Keratinocyte (primary cell): ENCODE measurements around the gene EXD2. TPM values are rescaled to one million over a fixed set of nuclear protein-coding genes. Genes with fewer than 3 reads are reported as not detected.

Experiments used
- DNase-seq: peaks from one replicate; pipeline ENCODE4 v3.0.0-alpha.2; 2011; ENCODE audit warnings: low read depth, missing footprints, low spot score
- FAIRE-seq: peaks from 2 replicates; lab custom pipeline; 2011; peaks lifted over from hg19 to GRCh38; lab: Jason Lieb, UNC
- H2AFZ ChIP-seq: 2 replicates; pipeline ENCODE4 v1.6.0; 2012; ENCODE audit warnings: low read length, control low read depth, inconsistent platforms; ENCODE audit not compliant: control insufficient read depth
- H3K27ac ChIP-seq: 2 replicates; pipeline ENCODE4 v1.5.1; 2011; ENCODE audit warnings: low read length; ENCODE audit not compliant: control insufficient read depth, insufficient read depth
- H3K27me3 ChIP-seq: 3 replicates; pipeline ENCODE4 v1.6.0; 2011; ENCODE audit warnings: low read length; ENCODE audit not compliant: control insufficient read depth, insufficient read depth; ENCODE audit errors: extremely low read depth
- H3K36me3 ChIP-seq, 2 experiments: 2 replicates in 1 of 2; 3 replicates in 1 of 2; pipeline ENCODE4 v1.5.1; 2011; ENCODE audit warnings: low read length in 2 of 2, mild to moderate bottlenecking in 1 of 2; ENCODE audit not compliant: control insufficient read depth in 2 of 2, insufficient read depth in 2 of 2; ENCODE audit errors: extremely low read depth in 1 of 2
- H3K4me1 ChIP-seq: 3 replicates; pipeline ENCODE4 v1.5.1; 2011; ENCODE audit warnings: low read length; ENCODE audit not compliant: control insufficient read depth, insufficient read depth; ENCODE audit errors: extremely low read depth
- H3K4me2 ChIP-seq: 3 replicates; pipeline ENCODE4 v1.6.0; 2011; ENCODE audit warnings: low read depth, low read length; ENCODE audit not compliant: control insufficient read depth, insufficient read depth; ENCODE audit errors: extremely low read depth
- H3K4me3 ChIP-seq, 3 experiments: fragments of 200-600 bp in 1 of 3; sonication (generic) in 1 of 3; 2 replicates in 2 of 3; 3 replicates in 1 of 3; pipeline ENCODE4 v1.5.1; 2011 to 2016; ENCODE audit warnings: low read length in 3 of 3, mild to moderate bottlenecking in 3 of 3, control low read depth in 2 of 3, inconsistent platforms in 1 of 3, low read depth in 1 of 3, mixed read lengths in 1 of 3, mixed run types in 1 of 3, moderate library complexity in 1 of 3; ENCODE audit not compliant: control insufficient read depth in 2 of 3, insufficient read depth in 2 of 3; ENCODE audit errors: extremely low read depth in 1 of 3
- H3K79me2 ChIP-seq: 2 replicates; pipeline ENCODE4 v1.6.0; 2012; ENCODE audit warnings: low read length; ENCODE audit not compliant: control insufficient read depth, insufficient read depth
- H3K9ac ChIP-seq: 3 replicates; pipeline ENCODE4 v1.6.0; 2011; ENCODE audit warnings: low read length; ENCODE audit not compliant: control insufficient read depth, insufficient read depth; ENCODE audit errors: extremely low read depth
- H3K9me1 ChIP-seq: 3 replicates; pipeline ENCODE4 v1.6.0; 2011; ENCODE audit warnings: low read length; ENCODE audit not compliant: control insufficient read depth, insufficient read depth; ENCODE audit errors: extremely low read depth
- H3K9me3 ChIP-seq: 2 replicates; pipeline ENCODE4 v1.5.1; 2012; ENCODE audit warnings: low read depth, low read length; ENCODE audit not compliant: control insufficient read depth
- H4K20me1 ChIP-seq: 3 replicates; pipeline ENCODE4 v1.6.0; 2011; ENCODE audit warnings: low read length; ENCODE audit not compliant: control insufficient read depth, insufficient read depth; ENCODE audit errors: extremely low read depth
- CTCF ChIP-seq, 3 experiments: IDR thresholded peaks in 1 of 3; conservative IDR thresholded peaks in 1 of 3; optimal IDR thresholded peaks in 1 of 3; 2 replicates in 2 of 3; 3 replicates in 1 of 3; pipeline versions ENCODE3 to v1.5.1; 2011; ENCODE audit warnings: low read length in 3 of 3, mild to moderate bottlenecking in 3 of 3, moderate library complexity in 2 of 3, control low read depth in 1 of 3, inconsistent platforms in 1 of 3; ENCODE audit not compliant: insufficient read depth in 2 of 3; ENCODE audit errors: extremely low read depth in 1 of 3
- EZH2 ChIP-seq: IDR thresholded peaks from one replicate; pipeline ENCODE4 v1.6.1; 2012; ENCODE audit warnings: inconsistent platforms, mild to moderate bottlenecking, low read length, moderate library complexity
- dilution Hi-C: fragments of 300-500 bp; cut with MboI; formaldehyde crosslinking; loops from one replicate; pipeline ENCODE4 v1.7.0; 2020; ENCODE audit warnings: low sequenced_read_pairs; ENCODE audit not compliant: extremely low pct_ligation_motif_present
- polyA plus RNA-seq, 5 experiments: library from polyadenylated mRNA; depleted of rRNA in 3 of 5; stranded (reverse) in 3 of 5; stranded (forward) in 1 of 5; unstranded in 1 of 5; fragments of >200 nt; gene quantifications; 1 replicate in 1 of 5; 2 replicates in 3 of 5; 3 replicates in 1 of 5; pipeline versions ENCODE4 v1.2.1 to v1.2.3, GENCODE V29; 2011 to 2012; ENCODE audit warnings: missing spikeins in 2 of 5, low read depth in 1 of 5, low replicate concordance in 1 of 5

EXD2 gene
- polyA plus RNA-seq, 1 donor (not counting 4 experiments of a cell fraction or from before 2014, with no cell fraction given): 22.7 TPM

- Histone ChIP-seq H3K27ac (no peak overlapping the region), H3K27me3 (no peaks in the 10 kb centered on the region), H4K20me1 (no peaks in the 10 kb centered on the region), H3K4me3 (no peak overlapping the region), H2AFZ (no peak overlapping the region), H3K9me3 (no peaks in the 10 kb centered on the region), H3K9ac (no peak overlapping the region), H3K36me3 (peaks cover 17 to 28% of the 10 kb centered on the region in 2 experiments), H3K4me2 (no peak overlapping the region), H3K4me1 (no peaks in the 10 kb centered on the region), H3K9me1 (no peaks in the 10 kb centered on the region), H3K79me2 (no peaks in the 10 kb centered on the region)
- no peak for TF ChIP-seq EZH2
- no peak for TF ChIP-seq CTCF (optimal IDR thresholded peaks at IDR 0.05 in 1 of 3, IDR thresholded peaks at IDR 0.05 in 1 of 3, conservative IDR thresholded peaks at IDR 0.05 in 1 of 3; ENCODE audit: extremely low read depth in 1 of 3, insufficient read depth in 2 of 3, low read length in 3 of 3)
- no peak for FAIRE-seq
- DNase-seq: no peak
- dilution Hi-C loops: no loop called here
These were observed 42.8 kb downstream of the EXD2 start for GRCh38 chr14:69234106-69234505.

GRCh38 chr14:69235708-69236107 lies 44.4 kb downstream of the EXD2 start:
- TF ChIP-seq EZH2 (no peak), CTCF (optimal IDR thresholded peaks at IDR 0.05 in 1 of 3, IDR thresholded peaks at IDR 0.05 in 1 of 3, conservative IDR thresholded peaks at IDR 0.05 in 1 of 3; ENCODE audit: extremely low read depth in 1 of 3, insufficient read depth in 2 of 3, low read length in 3 of 3) (no peak)
- Histone ChIP-seq H3K4me3 (no peak overlapping the region), H3K4me1 (no peaks in the 10 kb centered on the region), H3K9me1 (no peaks in the 10 kb centered on the region), H2AFZ (no peak overlapping the region), H4K20me1 (no peaks in the 10 kb centered on the region), H3K9me3 (no peaks in the 10 kb centered on the region), H3K4me2 (no peak overlapping the region), H3K79me2 (no peaks in the 10 kb centered on the region), H3K9ac (no peak overlapping the region), H3K27ac (no peak overlapping the region), H3K27me3 (no peaks in the 10 kb centered on the region), H3K36me3 (peaks cover 14 to 31% of the 10 kb centered on the region in 2 experiments)
- dilution Hi-C loops: no loop called here
- no peak for FAIRE-seq
- no peak for DNase-seq
